ENCODE measurements around the gene IKBKE.

- TF ChIP-seq MAZ (IDR thresholded peaks at IDR 0.05; ENCODE audit: borderline replicate concordance, low read depth, low read length) (no peak), KDM1A (IDR thresholded peaks at IDR 0.05; ENCODE audit: low read depth) (no peak), CTCF (IDR thresholded peaks at IDR 0.05) (no peak), CEBPB (IDR thresholded peaks at IDR 0.05) (no peak)
Observed at GRCh38 chr1:206449565-206449964, 20.7 kb upstream of the IKBKE start.
